PFSK-1 (cell line): ENCODE results near the gene ATP13A2.

Experiments
- FOXP2 ChIP-seq: optimal IDR thresholded peaks from 2 replicates; pipeline ENCODE3; 2011; ENCODE audit warnings: borderline replicate concordance, control low read depth, inconsistent platforms; ENCODE audit not compliant: insufficient read depth; ENCODE audit errors: extremely low read length, extremely low read depth
- REST ChIP-seq, 2 experiments: IDR thresholded peaks; 2 replicates each; pipeline versions ENCODE4 v1.6.1 to v1.8.0; 2011 to 2012; ENCODE audit warnings: low read depth in 2 of 2, low read length in 2 of 2, control low read depth in 1 of 2, inconsistent platforms in 1 of 2, mild to moderate bottlenecking in 1 of 2, moderate library complexity in 1 of 2; ENCODE audit not compliant: insufficient read depth in 1 of 2

- TF ChIP-seq REST (IDR thresholded peaks at IDR 0.05; ENCODE audit: insufficient read depth in 1 of 2, low read depth in 2 of 2, low read length in 2 of 2) = no peak
- TF ChIP-seq FOXP2 = no peak
These were observed 2.0 kb downstream of the ATP13A2 start for GRCh38 chr1:17009706-17010105.
